Measurements from ENCODE around the gene OR11H7. TPM values are rescaled to one million over a fixed set of nuclear protein-coding genes. Genes with fewer than 3 reads are reported as not detected.
"Not testable (repeated sequence)": the region's sequence is repeated elsewhere in the genome, so short reads cannot be mapped to it uniquely, and the experiment has no call there.

OR11H7 gene
- total and polyA plus RNA-seq, 2 of the 4 experiments (the other 2 are of a cell fraction) = not detected

DNA sequence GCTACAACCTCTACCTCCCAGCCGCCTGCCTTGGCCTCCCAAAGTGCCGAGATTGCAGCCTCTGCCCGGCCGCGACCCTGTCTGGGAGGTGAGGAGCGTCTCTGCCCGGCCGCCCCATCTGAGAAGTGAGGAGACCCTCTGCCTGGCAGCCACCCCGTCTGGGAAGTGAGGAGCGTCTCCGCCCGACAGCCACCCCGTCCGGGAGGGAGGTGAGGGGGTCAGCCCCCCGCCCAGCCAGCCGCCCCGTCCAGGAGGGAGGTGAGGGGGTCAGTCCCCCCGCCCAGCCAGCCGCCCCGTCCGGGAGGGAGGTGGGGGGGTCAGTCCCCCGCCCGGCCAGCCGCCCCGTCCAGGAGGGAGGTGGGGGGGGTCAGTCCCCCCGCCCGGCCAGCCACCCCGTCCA is 16.4 kb upstream of the OR11H7 start:
- H4K20me1 ChIP-seq (ENCODE audit: insufficient read depth, low read length); H2BK120ac ChIP-seq (ENCODE audit: low read depth, low read length); H2AK5ac ChIP-seq (ENCODE audit: low read depth, low read length); intact Hi-C loops (cut with micrococcal nuclease); H3K56ac ChIP-seq (ENCODE audit: extremely low read depth, insufficient read depth, low read length); H2AK9ac ChIP-seq (replicated peaks; ENCODE audit: low read depth, low read length, poor library complexity); CTCF ChIA-PET; H3K9me3 ChIP-seq (ENCODE audit: control insufficient read depth, insufficient read depth, low read length); H3K4me3 ChIP-seq (ENCODE audit: insufficient read depth, low read depth, low read length); H3K14ac ChIP-seq (replicated peaks; ENCODE audit: low read depth, low read length); H3K4ac ChIP-seq (ENCODE audit: low read depth, low read length); H3K4me1 ChIP-seq (ENCODE audit: control insufficient read depth, insufficient read depth, low read length); in situ Hi-C loops (cut with MboI; ENCODE audit: low sequenced_read_pairs); H2BK20ac ChIP-seq (ENCODE audit: low read depth, low read length); BruUV-seq (replicated peaks); H3K18ac ChIP-seq (ENCODE audit: low read depth, low read length); H4K91ac ChIP-seq (ENCODE audit: insufficient read depth, low read depth, low read length); POLR2A ChIA-PET (ENCODE audit: unreplicated experiment); H2BK15ac ChIP-seq (ENCODE audit: low read depth, low read length); H3K23ac ChIP-seq (ENCODE audit: low read depth, low read length); H3K4me2 ChIP-seq (ENCODE audit: low read depth, low read length); H3K9me1 ChIP-seq (ENCODE audit: insufficient read depth, low read length); ATAC-seq (ENCODE audit: low read depth); H3K79me1 ChIP-seq (ENCODE audit: low read depth in 1 of 2, low read length in 2 of 2); H3K27ac ChIP-seq (ENCODE audit: insufficient read depth, low read length); H3K9ac ChIP-seq (ENCODE audit: low read depth, low read length); H2AFZ ChIP-seq (replicated peaks; ENCODE audit: low read length, poor library complexity); H4K5ac ChIP-seq (ENCODE audit: low read depth, low read length); dilution Hi-C loops (cut with HindIII; ENCODE audit: low sequenced_read_pairs, unreplicated experiment); H4K8ac ChIP-seq (ENCODE audit: low read depth in 2 of 2, low read length in 2 of 2); H2BK5ac ChIP-seq (ENCODE audit: low read depth, low read length, poor library complexity, severe bottlenecking); H3K36me3 ChIP-seq (ENCODE audit: control insufficient read depth, insufficient read depth, low read length); DNase-seq; H3K27me3 ChIP-seq (ENCODE audit: control insufficient read depth, insufficient read depth, low read length): not testable (repeated sequence)
- WGBS, 2 experiments (ENCODE audit: extremely low coverage in 2 of 2, insufficient read length in 1 of 2) = no CpG with 5 or more reads among the region's 28 CpGs
